Stimulated activated CD8-positive, alpha-beta memory T cell treated with anti-CD3 and anti-CD28 coated beads, Interleukin-7, amount 100 ng/mL, for 4 hours (primary cell): Measurements from ENCODE around the gene ELOA2.
"Not testable (repeated sequence)": the region's sequence is repeated elsewhere in the genome, so short reads cannot be mapped to it uniquely, and the experiment has no call there.

ENCODE experiments used
- DNase-seq, 2 donors: peaks; one replicate each; pipeline ENCODE4 v3.0.0-alpha.2; 2020; ENCODE audit warnings: low read depth in 2 of 2

The ELOA2 gene

GRCh38 chr18:47035156-47035671, at the start of gene ELOA2:
Gene ELOA2, minus strand, starts transcription at chr18:47035621. Its CDS starts 357 bp downstream, at chr18:47035264.
- DNase-seq, result no peak

- DNase-seq, result no peak
Observed at GRCh38 chr18:47081578-47081977, 46.2 kb upstream of the ELOA2 start.

GRCh38 chr18:47080872-47081271, 45.5 kb upstream of the ELOA2 start:
- DNase-seq, result no peak

GRCh38 chr18:47077111-47077510, 41.7 kb upstream of the ELOA2 start:
- DNase-seq, result no peak

GRCh38 chr18:47075098-47075883, 39.9 kb upstream of the ELOA2 start:
- DNase-seq, result no peak

GRCh38 chr18:47067648-47068047, 32.2 kb upstream of the ELOA2 start:
- DNase-seq, result no peak

GRCh38 chr18:47063096-47063495, 27.7 kb upstream of the ELOA2 start:
- no peak for DNase-seq

GRCh38 chr18:47062471-47062870, 27.1 kb upstream of the ELOA2 start:
- DNase-seq, result no peak

- DNase-seq, result no peak
Observed at GRCh38 chr18:47054369-47054768, 18.9 kb upstream of the ELOA2 start.

- no peak for DNase-seq
Observed at GRCh38 chr18:47050468-47050867, 15.0 kb upstream of the ELOA2 start.

GRCh38 chr18:47040982-47041381, 5.6 kb upstream of the ELOA2 start:
- DNase-seq, result no peak

GRCh38 chr18:47036927-47037578, 1.6 kb upstream of the ELOA2 start:
- no peak for DNase-seq

GRCh38 chr18:47036298-47036874, 965 bp upstream of the ELOA2 start:
- DNase-seq, result no peak

- DNase-seq, result not testable (repeated sequence)
Observed at GRCh38 chr18:47034591-47034990, 830 bp downstream of the ELOA2 start.

GRCh38 chr18:47032945-47033344, 2.5 kb downstream of the ELOA2 start:
- no peak for DNase-seq

GRCh38 chr18:47030887-47031286, 4.5 kb downstream of the ELOA2 start:
- not testable (repeated sequence) for DNase-seq

- DNase-seq, result not testable (repeated sequence)
Observed at GRCh38 chr18:47029684-47030353, 5.6 kb downstream of the ELOA2 start.

- not testable (repeated sequence) for DNase-seq
Observed at GRCh38 chr18:47028738-47029137, 6.7 kb downstream of the ELOA2 start.

- DNase-seq, result not testable (repeated sequence)
Observed at GRCh38 chr18:47025557-47026174, 9.8 kb downstream of the ELOA2 start.

GRCh38 chr18:47023769-47024465, 11.5 kb downstream of the ELOA2 start:
- not testable (repeated sequence) for DNase-seq

- not testable (repeated sequence) for DNase-seq
Observed at GRCh38 chr18:47022821-47023220, 12.6 kb downstream of the ELOA2 start.
